ENCODE measurements around the gene VTI1A. TPM values are rescaled to one million over a fixed set of nuclear protein-coding genes. Genes with fewer than 3 reads are reported as not detected.

VTI1A gene
- total and polyA plus RNA-seq, 12 donors = 5.2 to 64.1 (median 22.0) TPM

DNA sequence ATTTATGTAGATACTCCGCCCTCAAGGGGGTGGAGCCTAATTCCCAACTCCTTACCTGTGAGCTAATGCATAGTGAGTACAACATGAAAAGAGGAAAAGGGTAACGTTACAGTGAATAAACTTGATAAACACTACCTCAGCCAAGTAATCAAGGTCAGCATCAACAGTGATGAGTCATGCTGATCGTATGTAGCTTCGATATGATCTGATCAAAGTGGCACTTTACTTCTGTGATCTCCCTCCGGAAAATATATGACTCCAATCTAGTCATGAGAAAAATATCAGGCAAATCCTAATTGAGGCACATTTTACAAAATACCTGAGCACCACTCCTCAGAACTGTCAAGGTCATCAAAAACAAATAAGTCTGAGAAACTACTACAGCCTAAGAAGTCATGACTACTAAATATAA, 70.4 kb downstream of the VTI1A start:
- peak in 3 of 7 donors; percentile 11 to 22 (median 15) for DNase-seq
- Histone ChIP-seq H3K27ac (no peak overlapping the region), H3K4me3 (peak overlapping the region in 1 of 4 donors; percentile 28), H3K9me3 (replicated peaks in 1 of 3) (peaks cover 0 to 12% (median 0%) of the 10 kb centered on the region in 3 donors), H3K27me3 (no peaks in the 10 kb centered on the region), H3K4me1 (replicated peaks in 1 of 2) (peaks cover 0 to 3% of the 10 kb centered on the region in 2 donors), H3K36me3 (replicated peaks in 1 of 2) (no peaks in the 10 kb centered on the region)
- 49 to 52% (median 51%) methylated on average over 5 of the region's 5 CpGs for WGBS, 4 donors
- intact Hi-C loops (cut with DNase I) = no loop called here
- TF ChIP-seq, protein P1, sequence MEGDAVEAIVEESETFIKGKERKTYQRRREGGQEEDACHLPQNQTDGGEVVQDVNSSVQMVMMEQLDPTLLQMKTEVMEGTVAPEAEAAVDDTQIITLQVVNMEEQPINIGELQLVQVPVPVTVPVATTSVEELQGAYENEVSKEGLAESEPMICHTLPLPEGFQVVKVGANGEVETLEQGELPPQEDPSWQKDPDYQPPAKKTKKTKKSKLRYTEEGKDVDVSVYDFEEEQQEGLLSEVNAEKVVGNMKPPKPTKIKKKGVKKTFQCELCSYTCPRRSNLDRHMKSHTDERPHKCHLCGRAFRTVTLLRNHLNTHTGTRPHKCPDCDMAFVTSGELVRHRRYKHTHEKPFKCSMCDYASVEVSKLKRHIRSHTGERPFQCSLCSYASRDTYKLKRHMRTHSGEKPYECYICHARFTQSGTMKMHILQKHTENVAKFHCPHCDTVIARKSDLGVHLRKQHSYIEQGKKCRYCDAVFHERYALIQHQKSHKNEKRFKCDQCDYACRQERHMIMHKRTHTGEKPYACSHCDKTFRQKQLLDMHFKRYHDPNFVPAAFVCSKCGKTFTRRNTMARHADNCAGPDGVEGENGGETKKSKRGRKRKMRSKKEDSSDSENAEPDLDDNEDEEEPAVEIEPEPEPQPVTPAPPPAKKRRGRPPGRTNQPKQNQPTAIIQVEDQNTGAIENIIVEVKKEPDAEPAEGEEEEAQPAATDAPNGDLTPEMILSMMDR (IDR thresholded peaks at IDR 0.05) = no peak
- TF ChIP-seq POLR2A (IDR thresholded peaks at IDR 0.05) = no peak

DNA sequence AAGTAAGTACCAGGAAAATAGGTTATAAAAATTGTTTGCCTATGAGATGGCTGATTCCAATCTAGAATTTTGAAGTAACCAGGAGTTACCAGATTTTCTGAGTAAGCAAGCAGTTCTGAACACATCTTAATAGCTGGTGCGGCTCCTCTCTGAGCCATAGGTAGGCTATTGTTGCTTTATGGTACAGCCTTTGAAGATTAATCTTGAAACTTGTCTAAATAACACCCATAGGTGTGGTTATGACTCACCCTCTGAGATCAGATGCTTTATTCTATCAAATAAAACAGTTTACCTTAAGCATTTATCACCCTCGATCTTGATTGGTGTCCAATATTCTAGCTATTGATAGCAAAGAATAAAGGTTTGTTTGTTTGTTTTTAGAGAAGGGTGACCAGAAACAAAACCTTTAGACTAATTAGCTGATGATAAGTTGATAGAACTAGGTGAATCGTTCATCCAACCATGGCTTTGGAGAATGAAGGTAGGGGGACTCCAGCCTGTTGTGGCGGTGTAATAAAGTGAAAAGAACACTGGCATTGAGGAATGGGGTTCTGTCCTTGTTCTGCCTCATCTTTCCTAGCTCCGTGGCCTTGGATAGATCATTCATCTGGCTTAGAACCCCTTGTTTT, 72.2 kb downstream of the VTI1A start:
- TF ChIP-seq POLR2A (IDR thresholded peaks at IDR 0.05) = no peak
- TF ChIP-seq, protein P1 (IDR thresholded peaks at IDR 0.05) = no peak
- intact Hi-C loops (cut with DNase I) = no loop called here
- Histone ChIP-seq H3K9me3 (replicated peaks in 1 of 3) (peaks cover 0 to 4% (median 0%) of the 10 kb centered on the region in 3 donors), H3K4me3 (no peak overlapping the region), H3K4me1 (replicated peaks in 1 of 2) (peaks cover 0 to 15% of the 10 kb centered on the region in 2 donors), H3K36me3 (replicated peaks in 1 of 2) (no peaks in the 10 kb centered on the region), H3K27ac (no peak overlapping the region), H3K27me3 (no peaks in the 10 kb centered on the region)
- DNase-seq = no peak
- WGBS, 4 donors = 91 to 94% (median 93%) methylated on average over 5 of the region's 5 CpGs

DNA sequence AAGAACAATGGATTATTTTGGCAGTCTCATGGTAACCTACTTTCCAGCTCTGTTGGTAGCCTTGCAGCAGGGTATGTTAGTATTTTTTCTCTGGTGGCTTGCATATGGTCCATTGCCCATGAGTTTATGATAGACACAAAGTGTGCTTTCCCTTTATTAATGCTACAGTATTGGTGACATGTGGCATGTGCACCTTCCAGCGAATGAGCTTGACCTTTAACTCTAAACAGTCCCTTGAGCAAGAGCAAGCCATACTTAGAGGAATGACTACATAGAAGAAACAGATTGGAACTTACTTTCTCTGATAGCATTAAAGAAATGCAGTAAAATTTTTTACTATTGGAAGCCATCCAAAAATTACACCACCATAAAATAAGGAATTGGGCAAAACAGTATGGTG, 73.9 kb downstream of the VTI1A start:
- Histone ChIP-seq H3K4me3 (no peak overlapping the region), H3K9me3 (replicated peaks in 1 of 3) (no peaks in the 10 kb centered on the region), H3K27me3 (no peaks in the 10 kb centered on the region), H3K36me3 (replicated peaks in 1 of 2) (no peaks in the 10 kb centered on the region), H3K27ac (no peak overlapping the region), H3K4me1 (replicated peaks in 1 of 2) (peaks cover 0 to 15% of the 10 kb centered on the region in 2 donors)
- intact Hi-C loops (cut with DNase I) = no loop called here
- 44 to 55% (median 53%) methylated on average over 1 of the region's 1 CpG for WGBS, 4 donors
- TF ChIP-seq, protein P1 (IDR thresholded peaks at IDR 0.05) = no peak
- TF ChIP-seq POLR2A (IDR thresholded peaks at IDR 0.05) = no peak
- no peak for DNase-seq

DNA sequence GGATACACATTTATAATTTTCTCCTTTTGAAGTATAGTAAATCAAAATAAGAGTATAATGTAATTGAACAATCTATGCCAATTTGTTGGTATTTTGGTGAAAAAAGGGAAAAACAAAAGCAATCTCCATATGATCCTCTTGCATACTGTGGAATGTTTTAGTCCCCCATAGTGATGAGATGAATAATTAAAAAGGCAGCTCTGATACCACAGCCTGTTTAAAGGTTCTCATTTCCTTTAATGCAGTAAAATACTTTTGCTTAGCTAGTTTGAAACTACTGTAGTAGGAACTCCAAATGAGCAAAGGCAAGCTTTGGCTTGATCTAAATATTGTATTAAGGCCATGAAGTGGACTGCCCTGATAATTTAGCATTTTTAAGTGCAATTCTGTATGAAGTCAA, 77.6 kb downstream of the VTI1A start:
- intact Hi-C loops (cut with DNase I) = no loop called here
- no peak overlapping the region for H3K4me3 ChIP-seq
- H3K4me1 ChIP-seq (replicated peaks in 1 of 2) = peaks cover 0 to 15% of the 10 kb centered on the region in 2 donors
- H3K9me3 ChIP-seq (replicated peaks in 1 of 3) = no peaks in the 10 kb centered on the region
- H3K36me3 ChIP-seq (replicated peaks in 1 of 2) = no peaks in the 10 kb centered on the region
- no peak overlapping the region for H3K27ac ChIP-seq
- no peaks in the 10 kb centered on the region for H3K27me3 ChIP-seq
- TF ChIP-seq, protein P1 (IDR thresholded peaks at IDR 0.05) = no peak
- no peak for TF ChIP-seq POLR2A (IDR thresholded peaks at IDR 0.05)
- DNase-seq = no peak

Data from adrenal gland (tissue), 12 donors.